Osteocyte (in vitro differentiated cells): ENCODE results near the gene JADE3. TPM values are rescaled to one million over a fixed set of nuclear protein-coding genes. Genes with fewer than 3 reads are reported as not detected.

Experiments
- DNase-seq: peaks from one replicate; pipeline ENCODE4 v3.0.0; 2021; ENCODE audit warnings: mixed read lengths; ENCODE audit not compliant: unreplicated experiment; ENCODE audit errors: extremely low spot score
- H3K27ac Mint-ChIP-seq: one replicate; pipeline ENCODE4 v1.8.0; 2021; ENCODE audit warnings: mild to moderate bottlenecking, mixed read lengths; ENCODE audit not compliant: unreplicated experiment
- H3K27me3 Mint-ChIP-seq: one replicate; pipeline ENCODE4 v1.8.0; 2021; ENCODE audit warnings: mixed read lengths; ENCODE audit not compliant: unreplicated experiment
- H3K36me3 Mint-ChIP-seq: one replicate; pipeline ENCODE4 v1.8.0; 2021; ENCODE audit warnings: mixed read lengths; ENCODE audit not compliant: unreplicated experiment
- H3K4me1 Mint-ChIP-seq: one replicate; pipeline ENCODE4 v1.8.0; 2021; ENCODE audit warnings: mixed read lengths; ENCODE audit not compliant: unreplicated experiment
- H3K4me3 Mint-ChIP-seq: one replicate; pipeline ENCODE4 v1.8.0; 2021; ENCODE audit warnings: mild to moderate bottlenecking, moderate library complexity, mixed read lengths; ENCODE audit not compliant: unreplicated experiment
- H3K9me3 Mint-ChIP-seq: one replicate; pipeline ENCODE4 v1.8.0; 2021; ENCODE audit warnings: mixed read lengths; ENCODE audit not compliant: unreplicated experiment
- long read RNA-seq: library from polyadenylated mRNA; unstranded; transcript quantifications from one replicate; pipeline ENCODE4 v2.0.0, GENCODE V29; 2021
- total RNA-seq: library from RNA; stranded (reverse); gene quantifications from 2 replicates; pipeline ENCODE4 v1.2.1, GENCODE V29; 2021
- TF ChIP-seq, protein P1 (sequence below): fragments of 200-600 bp; sonication (generic); IDR thresholded peaks from 2 replicates; pipeline ENCODE4 v1.5.0; 2021; ENCODE audit warnings: antibody characterized with exemption, mild to moderate bottlenecking, moderate library complexity

Gene JADE3
- total RNA-seq: 11.2 and 14.0 TPM in 2 replicates
- long read RNA-seq, full-length matches to known transcripts: 4 of 12 reads
- long read RNA-seq, partial matches to known transcripts: 2 of 12 reads
- long read RNA-seq, other reads (novel, unspliced or antisense): 6 of 12 reads

DNA sequence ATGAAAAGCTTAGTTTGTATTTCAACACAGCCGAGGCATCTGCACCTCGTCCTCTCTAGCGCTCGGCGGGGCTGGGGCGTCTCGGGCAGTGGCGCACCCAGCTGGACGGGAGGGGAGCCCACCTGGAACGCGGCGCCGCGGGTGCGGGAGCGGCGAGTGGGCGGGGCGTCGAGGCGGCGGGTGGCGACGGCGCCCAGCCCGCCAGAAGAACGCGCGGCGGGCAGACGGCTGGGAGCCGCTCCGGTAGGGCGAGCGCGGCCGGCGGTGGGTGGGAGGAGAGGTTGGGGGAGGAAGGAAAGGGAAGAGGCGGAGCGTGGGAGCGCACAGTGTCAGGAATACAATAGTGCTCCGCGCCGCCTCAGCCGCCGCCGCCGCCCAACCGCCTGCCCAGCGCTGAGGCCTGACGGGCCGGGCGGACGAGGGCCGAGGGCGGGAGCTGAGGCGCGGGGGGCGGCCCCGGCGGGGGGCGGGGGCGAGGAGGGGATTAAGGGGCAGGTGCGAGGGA lies at the start of gene JADE3:
TSS of gene JADE3 (plus strand) at position 324 of the 505 bp plus-strand sequence. CDS start 72,474 bp downstream, outside the sequence.
- Mint-ChIP-seq H3K36me3 (no peaks in the 10 kb centered on the region), H3K27ac (no peak within 1 kb of the TSS), H3K4me3 (peak within 1 kb of the TSS; percentile 84), H3K4me1 (peaks cover 9% of the 10 kb centered on the region), H3K27me3 (peaks cover 4% of the 10 kb centered on the region), H3K9me3 (peaks cover 23% of the 10 kb centered on the region)
- peak; percentile 89 for DNase-seq
- TF ChIP-seq, protein P1, sequence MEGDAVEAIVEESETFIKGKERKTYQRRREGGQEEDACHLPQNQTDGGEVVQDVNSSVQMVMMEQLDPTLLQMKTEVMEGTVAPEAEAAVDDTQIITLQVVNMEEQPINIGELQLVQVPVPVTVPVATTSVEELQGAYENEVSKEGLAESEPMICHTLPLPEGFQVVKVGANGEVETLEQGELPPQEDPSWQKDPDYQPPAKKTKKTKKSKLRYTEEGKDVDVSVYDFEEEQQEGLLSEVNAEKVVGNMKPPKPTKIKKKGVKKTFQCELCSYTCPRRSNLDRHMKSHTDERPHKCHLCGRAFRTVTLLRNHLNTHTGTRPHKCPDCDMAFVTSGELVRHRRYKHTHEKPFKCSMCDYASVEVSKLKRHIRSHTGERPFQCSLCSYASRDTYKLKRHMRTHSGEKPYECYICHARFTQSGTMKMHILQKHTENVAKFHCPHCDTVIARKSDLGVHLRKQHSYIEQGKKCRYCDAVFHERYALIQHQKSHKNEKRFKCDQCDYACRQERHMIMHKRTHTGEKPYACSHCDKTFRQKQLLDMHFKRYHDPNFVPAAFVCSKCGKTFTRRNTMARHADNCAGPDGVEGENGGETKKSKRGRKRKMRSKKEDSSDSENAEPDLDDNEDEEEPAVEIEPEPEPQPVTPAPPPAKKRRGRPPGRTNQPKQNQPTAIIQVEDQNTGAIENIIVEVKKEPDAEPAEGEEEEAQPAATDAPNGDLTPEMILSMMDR: no peak

DNA sequence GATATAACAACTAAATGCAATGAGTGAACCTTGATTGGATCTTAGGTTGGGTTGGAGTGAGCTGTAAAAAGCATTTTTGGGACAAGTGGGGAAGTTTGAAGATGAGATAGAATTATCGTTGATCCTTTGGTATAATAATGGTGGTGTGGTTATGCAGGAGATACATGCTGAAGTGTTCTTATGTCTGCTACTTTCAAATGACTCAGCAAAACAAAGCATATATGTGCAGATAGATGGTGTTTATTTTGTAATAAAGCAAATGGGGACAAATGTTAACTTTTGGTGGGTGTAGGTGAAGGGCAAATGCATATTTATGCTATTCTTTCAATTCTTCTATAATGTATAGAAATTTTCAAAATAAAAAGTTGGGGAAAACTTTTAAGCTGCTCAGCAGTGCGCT lies 49.1 kb upstream of the JADE3 start:
- TF ChIP-seq, protein P1: no peak
- Mint-ChIP-seq H3K27me3 (no peaks in the 10 kb centered on the region), H3K27ac (no peak overlapping the region), H3K36me3 (peaks cover 5% of the 10 kb centered on the region), H3K9me3 (peaks cover 5% of the 10 kb centered on the region), H3K4me3 (no peak overlapping the region), H3K4me1 (peaks cover 15% of the 10 kb centered on the region)
- DNase-seq: no peak

DNA sequence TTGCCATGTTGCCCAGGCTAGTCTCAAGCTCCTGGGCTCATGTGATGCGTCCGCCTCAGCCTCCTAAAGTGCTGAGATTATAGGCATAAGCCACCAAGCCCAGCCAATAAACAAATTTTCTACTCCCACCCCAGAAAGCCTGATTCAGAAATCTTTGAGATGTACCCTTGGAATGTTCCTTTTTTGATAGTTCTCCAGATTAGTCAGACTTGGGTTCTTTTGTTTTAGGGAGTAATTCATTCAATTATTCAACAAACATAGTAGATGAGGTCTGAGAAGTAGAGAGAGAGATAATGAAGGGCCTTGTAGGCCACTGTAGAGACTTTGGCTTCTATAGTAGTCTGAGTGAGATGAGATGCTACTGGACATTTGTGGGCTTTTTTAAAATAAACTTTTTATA lies 47.6 kb upstream of the JADE3 start:
- Mint-ChIP-seq H3K9me3 (peaks cover 5% of the 10 kb centered on the region), H3K36me3 (peaks cover 5% of the 10 kb centered on the region), H3K4me3 (no peak overlapping the region), H3K27ac (peak overlapping the region; percentile 89), H3K27me3 (no peaks in the 10 kb centered on the region), H3K4me1 (peaks cover 15% of the 10 kb centered on the region)
- DNase-seq: no peak
- TF ChIP-seq, protein P1: no peak

DNA sequence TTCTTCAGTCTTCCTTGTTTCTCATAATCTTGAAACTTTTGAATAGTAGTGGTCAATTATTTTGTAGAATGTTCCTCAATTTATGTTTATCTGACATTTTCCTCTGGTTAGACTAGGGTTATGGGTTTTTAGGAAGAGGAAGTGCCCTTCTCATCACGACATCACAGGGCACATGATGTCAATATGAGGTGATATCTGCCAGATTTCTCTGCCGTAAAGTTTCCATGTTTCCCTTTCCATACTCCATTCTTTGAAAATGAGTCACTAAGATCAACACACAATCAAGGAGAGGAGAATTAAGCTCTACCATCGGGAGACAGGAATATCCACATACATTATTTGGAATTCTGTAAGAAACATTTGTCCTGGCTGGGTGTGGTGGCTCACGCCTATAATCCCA lies 46.9 kb upstream of the JADE3 start:
- Mint-ChIP-seq H3K27me3 (no peaks in the 10 kb centered on the region), H3K4me3 (no peak overlapping the region), H3K36me3 (peaks cover 5% of the 10 kb centered on the region), H3K4me1 (peaks cover 15% of the 10 kb centered on the region), H3K9me3 (peaks cover 5% of the 10 kb centered on the region), H3K27ac (peak overlapping the region; percentile 89)
- DNase-seq: no peak
- TF ChIP-seq, protein P1: no peak

DNA sequence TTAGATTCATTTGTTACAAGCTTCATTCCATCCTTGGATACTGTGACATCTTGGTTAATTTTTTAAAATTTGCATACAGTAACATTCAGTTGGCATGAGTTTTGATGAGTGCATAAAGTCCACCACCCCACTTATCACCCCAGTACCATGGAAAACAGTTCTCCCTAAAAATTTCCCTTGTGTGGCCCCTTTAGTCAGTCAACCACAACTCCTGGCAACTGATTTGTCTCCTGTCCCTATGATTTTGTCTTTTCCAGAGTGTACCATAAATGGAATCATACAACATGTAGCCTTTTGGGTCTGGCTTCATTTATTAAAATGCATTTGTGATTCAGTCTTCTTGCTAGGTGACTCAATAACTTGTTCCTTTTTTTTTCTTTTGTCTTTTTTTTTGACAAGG lies 45.5 kb upstream of the JADE3 start:
- Mint-ChIP-seq H3K36me3 (peaks cover 5% of the 10 kb centered on the region), H3K9me3 (peaks cover 5% of the 10 kb centered on the region), H3K4me1 (peaks cover 15% of the 10 kb centered on the region), H3K4me3 (no peak overlapping the region), H3K27me3 (no peaks in the 10 kb centered on the region), H3K27ac (no peak overlapping the region)
- TF ChIP-seq, protein P1: no peak
- DNase-seq: no peak
